HEK293 (cell line): Measurements from ENCODE around the gene ZC3HAV1L.

Source experiments
- CTCF ChIA-PET: fragments of 350-600 bp; formaldehyde crosslinking; extraction: SDS; loops from one replicate; lab custom pipeline; 2021; ENCODE audit warnings: antibody characterized with exemption; lab: Yijun Ruan, JAX
- POLR2A ChIA-PET: fragments of 300-600 bp; formaldehyde crosslinking; extraction: SDS; loops from one replicate; lab custom pipeline; 2020; ENCODE audit warnings: antibody characterized with exemption, inconsistent platforms; lab: Yijun Ruan, JAX
- H3K27ac ChIP-seq: fragments of 200-500 bp; sonication (Bioruptor generic); 2 replicates; pipeline ENCODE4 v1.5.1; 2014; ENCODE audit warnings: low read depth, low read length, control low read depth, inconsistent platforms; ENCODE audit errors: extremely low read depth
- H3K36me3 ChIP-seq, 2 experiments: fragments of 200-500 bp in 1 of 2; sonication (Bioruptor generic) in 1 of 2; 1 replicate in 1 of 2; 2 replicates in 1 of 2; pipeline ENCODE4 v1.5.1; 2014 to 2017; ENCODE audit warnings: inconsistent platforms in 2 of 2, low read length in 2 of 2; ENCODE audit not compliant: control insufficient read depth in 2 of 2, insufficient read depth in 1 of 2
- H3K4me1 ChIP-seq: fragments of 200-500 bp; sonication (Bioruptor generic); 2 replicates; pipeline ENCODE4 v1.5.1; 2014; ENCODE audit warnings: mild to moderate bottlenecking, low read length, inconsistent platforms; ENCODE audit not compliant: control insufficient read depth, insufficient read depth
- H3K4me3 ChIP-seq: 2 replicates; pipeline ENCODE4 v1.5.1; 2011; ENCODE audit warnings: low read depth, mild to moderate bottlenecking, control low read depth, low read length, moderate library complexity
- H3K9me3 ChIP-seq: fragments of 200-500 bp; sonication (Bioruptor generic); 2 replicates; pipeline ENCODE4 v1.5.1; 2014; ENCODE audit warnings: low read depth, low read length, inconsistent platforms; ENCODE audit not compliant: control insufficient read depth, insufficient read depth
- BCL11B ChIP-seq: fragments of 450-650 bp; formaldehyde crosslinking; IDR thresholded peaks from 2 replicates; pipeline ENCODE4 v1.5.1; 2016; ENCODE audit warnings: low read depth, missing biosample characterization, missing genetic modification characterization
- SCRT1 ChIP-seq: fragments of 450-650 bp; formaldehyde crosslinking; IDR thresholded peaks from 2 replicates; pipeline ENCODE4 v1.5.1; 2016; ENCODE audit warnings: missing biosample characterization, missing genetic modification characterization, borderline replicate concordance
- ZNF112 ChIP-seq: fragments of 450-650 bp; formaldehyde crosslinking; IDR thresholded peaks from 2 replicates; pipeline ENCODE4 v1.5.0; 2017; ENCODE audit warnings: missing biosample characterization, missing genetic modification characterization
- ZNF132 ChIP-seq: fragments of 450-650 bp; formaldehyde crosslinking; IDR thresholded peaks from 2 replicates; pipeline ENCODE4 v1.5.1; 2017; ENCODE audit warnings: missing biosample characterization, missing genetic modification characterization, borderline replicate concordance
- ZNF239 ChIP-seq: fragments of 450-650 bp; formaldehyde crosslinking; IDR thresholded peaks from 2 replicates; pipeline ENCODE4 v1.5.1; 2016; ENCODE audit warnings: missing biosample characterization, missing genetic modification characterization
- ZNF302 ChIP-seq: fragments of 450-650 bp; formaldehyde crosslinking; IDR thresholded peaks from 2 replicates; pipeline ENCODE4 v1.5.1; 2016; ENCODE audit warnings: missing biosample characterization, missing genetic modification characterization, low read depth
- ZNF423 ChIP-seq: fragments of 450-650 bp; formaldehyde crosslinking; IDR thresholded peaks from 2 replicates; pipeline ENCODE4 v1.5.1; 2016; ENCODE audit warnings: missing biosample characterization, missing genetic modification characterization
- ZNF549 ChIP-seq: fragments of 450-650 bp; IDR thresholded peaks from 2 replicates; pipeline ENCODE4 v1.5.1; 2018; ENCODE audit warnings: missing biosample characterization, missing genetic modification characterization, mild to moderate bottlenecking, inconsistent platforms, moderate library complexity
- ZNF76 ChIP-seq: fragments of 450-650 bp; formaldehyde crosslinking; IDR thresholded peaks from 2 replicates; pipeline ENCODE4; 2016; ENCODE audit warnings: low read depth, missing biosample characterization, missing genetic modification characterization, borderline replicate concordance
- ZNF785 ChIP-seq: fragments of 450-650 bp; formaldehyde crosslinking; IDR thresholded peaks from 2 replicates; pipeline ENCODE4 v1.5.1; 2016; ENCODE audit warnings: missing biosample characterization, missing genetic modification characterization
- TF ChIP-seq, protein P1 (sequence below): fragments of 450-650 bp; formaldehyde crosslinking; IDR thresholded peaks from 2 replicates; pipeline ENCODE4 v1.5.1; 2017; ENCODE audit warnings: missing biosample characterization, missing genetic modification characterization
- TF ChIP-seq, protein P2 (sequence below): fragments of 450-650 bp; formaldehyde crosslinking; IDR thresholded peaks from 2 replicates; pipeline ENCODE4 v1.5.1; 2016; ENCODE audit warnings: missing biosample characterization, missing genetic modification characterization
- TF ChIP-seq, protein P3 (sequence below): fragments of 450-650 bp; formaldehyde crosslinking; IDR thresholded peaks from 2 replicates; pipeline ENCODE4 v1.5.0; 2017; ENCODE audit warnings: missing biosample characterization, missing genetic modification characterization, borderline replicate concordance
- TF ChIP-seq, protein P4 (sequence below): fragments of 450-650 bp; formaldehyde crosslinking; IDR thresholded peaks from 2 replicates; pipeline ENCODE4 v1.5.1; 2017; ENCODE audit warnings: missing biosample characterization, mild to moderate bottlenecking, missing genetic modification characterization, moderate library complexity
- TF ChIP-seq, protein P5 (sequence below): fragments of 450-650 bp; formaldehyde crosslinking; IDR thresholded peaks from 2 replicates; pipeline ENCODE4 v1.5.1; 2017; ENCODE audit warnings: missing biosample characterization, missing genetic modification characterization

ZC3HAV1L gene

DNA sequence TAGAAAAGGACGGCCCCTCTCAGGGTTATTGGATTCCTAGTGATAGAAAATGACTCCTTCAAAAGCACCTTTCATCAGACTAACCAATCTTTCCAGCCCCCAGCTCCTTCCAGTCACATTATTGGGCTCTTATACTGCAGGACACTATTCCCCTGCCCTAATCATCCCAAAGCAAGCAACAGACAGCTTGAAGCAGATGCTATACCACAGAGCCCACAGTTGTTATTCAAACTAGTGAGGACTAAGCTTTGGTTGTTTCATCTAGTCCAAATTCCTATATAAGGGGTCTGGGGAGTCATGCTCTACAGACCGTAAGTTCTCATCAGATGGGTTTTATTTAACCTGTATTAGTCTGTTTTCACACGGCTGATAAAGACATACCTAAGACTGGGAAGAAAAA lies 24.5 kb downstream of the ZC3HAV1L start:
- Histone ChIP-seq H3K9me3 (no peaks in the 10 kb centered on the region), H3K27ac (no peak overlapping the region), H3K36me3 (no peaks in the 10 kb centered on the region), H3K4me1 (no peaks in the 10 kb centered on the region), H3K4me3 (no peak overlapping the region)
- POLR2A ChIA-PET: no interaction called here
- TF ChIP-seq BCL11B: no peak
- no peak for TF ChIP-seq ZNF785
- TF ChIP-seq ZNF549 (tag by site-specific recombination): no peak
- TF ChIP-seq, protein P1, sequence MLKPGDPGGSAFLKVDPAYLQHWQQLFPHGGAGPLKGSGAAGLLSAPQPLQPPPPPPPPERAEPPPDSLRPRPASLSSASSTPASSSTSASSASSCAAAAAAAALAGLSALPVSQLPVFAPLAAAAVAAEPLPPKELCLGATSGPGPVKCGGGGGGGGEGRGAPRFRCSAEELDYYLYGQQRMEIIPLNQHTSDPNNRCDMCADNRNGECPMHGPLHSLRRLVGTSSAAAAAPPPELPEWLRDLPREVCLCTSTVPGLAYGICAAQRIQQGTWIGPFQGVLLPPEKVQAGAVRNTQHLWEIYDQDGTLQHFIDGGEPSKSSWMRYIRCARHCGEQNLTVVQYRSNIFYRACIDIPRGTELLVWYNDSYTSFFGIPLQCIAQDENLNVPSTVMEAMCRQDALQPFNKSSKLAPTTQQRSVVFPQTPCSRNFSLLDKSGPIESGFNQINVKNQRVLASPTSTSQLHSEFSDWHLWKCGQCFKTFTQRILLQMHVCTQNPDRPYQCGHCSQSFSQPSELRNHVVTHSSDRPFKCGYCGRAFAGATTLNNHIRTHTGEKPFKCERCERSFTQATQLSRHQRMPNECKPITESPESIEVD: no peak
- no peak for TF ChIP-seq ZNF239 (tag by site-specific recombination)
- TF ChIP-seq, protein P2, sequence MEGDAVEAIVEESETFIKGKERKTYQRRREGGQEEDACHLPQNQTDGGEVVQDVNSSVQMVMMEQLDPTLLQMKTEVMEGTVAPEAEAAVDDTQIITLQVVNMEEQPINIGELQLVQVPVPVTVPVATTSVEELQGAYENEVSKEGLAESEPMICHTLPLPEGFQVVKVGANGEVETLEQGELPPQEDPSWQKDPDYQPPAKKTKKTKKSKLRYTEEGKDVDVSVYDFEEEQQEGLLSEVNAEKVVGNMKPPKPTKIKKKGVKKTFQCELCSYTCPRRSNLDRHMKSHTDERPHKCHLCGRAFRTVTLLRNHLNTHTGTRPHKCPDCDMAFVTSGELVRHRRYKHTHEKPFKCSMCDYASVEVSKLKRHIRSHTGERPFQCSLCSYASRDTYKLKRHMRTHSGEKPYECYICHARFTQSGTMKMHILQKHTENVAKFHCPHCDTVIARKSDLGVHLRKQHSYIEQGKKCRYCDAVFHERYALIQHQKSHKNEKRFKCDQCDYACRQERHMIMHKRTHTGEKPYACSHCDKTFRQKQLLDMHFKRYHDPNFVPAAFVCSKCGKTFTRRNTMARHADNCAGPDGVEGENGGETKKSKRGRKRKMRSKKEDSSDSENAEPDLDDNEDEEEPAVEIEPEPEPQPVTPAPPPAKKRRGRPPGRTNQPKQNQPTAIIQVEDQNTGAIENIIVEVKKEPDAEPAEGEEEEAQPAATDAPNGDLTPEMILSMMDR (tag by site-specific recombination): no peak
- TF ChIP-seq ZNF112: no peak
- TF ChIP-seq, protein P3, sequence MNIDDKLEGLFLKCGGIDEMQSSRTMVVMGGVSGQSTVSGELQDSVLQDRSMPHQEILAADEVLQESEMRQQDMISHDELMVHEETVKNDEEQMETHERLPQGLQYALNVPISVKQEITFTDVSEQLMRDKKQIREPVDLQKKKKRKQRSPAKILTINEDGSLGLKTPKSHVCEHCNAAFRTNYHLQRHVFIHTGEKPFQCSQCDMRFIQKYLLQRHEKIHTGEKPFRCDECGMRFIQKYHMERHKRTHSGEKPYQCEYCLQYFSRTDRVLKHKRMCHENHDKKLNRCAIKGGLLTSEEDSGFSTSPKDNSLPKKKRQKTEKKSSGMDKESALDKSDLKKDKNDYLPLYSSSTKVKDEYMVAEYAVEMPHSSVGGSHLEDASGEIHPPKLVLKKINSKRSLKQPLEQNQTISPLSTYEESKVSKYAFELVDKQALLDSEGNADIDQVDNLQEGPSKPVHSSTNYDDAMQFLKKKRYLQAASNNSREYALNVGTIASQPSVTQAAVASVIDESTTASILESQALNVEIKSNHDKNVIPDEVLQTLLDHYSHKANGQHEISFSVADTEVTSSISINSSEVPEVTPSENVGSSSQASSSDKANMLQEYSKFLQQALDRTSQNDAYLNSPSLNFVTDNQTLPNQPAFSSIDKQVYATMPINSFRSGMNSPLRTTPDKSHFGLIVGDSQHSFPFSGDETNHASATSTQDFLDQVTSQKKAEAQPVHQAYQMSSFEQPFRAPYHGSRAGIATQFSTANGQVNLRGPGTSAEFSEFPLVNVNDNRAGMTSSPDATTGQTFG (tag by site-specific recombination): no peak
- TF ChIP-seq, protein P4, sequence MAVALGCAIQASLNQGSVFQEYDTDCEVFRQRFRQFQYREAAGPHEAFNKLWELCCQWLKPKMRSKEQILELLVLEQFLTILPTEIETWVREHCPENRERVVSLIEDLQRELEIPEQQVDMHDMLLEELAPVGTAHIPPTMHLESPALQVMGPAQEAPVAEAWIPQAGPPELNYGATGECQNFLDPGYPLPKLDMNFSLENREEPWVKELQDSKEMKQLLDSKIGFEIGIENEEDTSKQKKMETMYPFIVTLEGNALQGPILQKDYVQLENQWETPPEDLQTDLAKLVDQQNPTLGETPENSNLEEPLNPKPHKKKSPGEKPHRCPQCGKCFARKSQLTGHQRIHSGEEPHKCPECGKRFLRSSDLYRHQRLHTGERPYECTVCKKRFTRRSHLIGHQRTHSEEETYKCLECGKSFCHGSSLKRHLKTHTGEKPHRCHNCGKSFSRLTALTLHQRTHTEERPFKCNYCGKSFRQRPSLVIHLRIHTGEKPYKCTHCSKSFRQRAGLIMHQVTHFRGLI (tag by site-specific recombination): no peak
- TF ChIP-seq ZNF132 (tag by site-specific recombination): no peak
- TF ChIP-seq ZNF302 (tag by site-specific recombination): no peak
- TF ChIP-seq SCRT1: no peak
- TF ChIP-seq ZNF76 (tag by site-specific recombination): no peak
- TF ChIP-seq, protein P5, sequence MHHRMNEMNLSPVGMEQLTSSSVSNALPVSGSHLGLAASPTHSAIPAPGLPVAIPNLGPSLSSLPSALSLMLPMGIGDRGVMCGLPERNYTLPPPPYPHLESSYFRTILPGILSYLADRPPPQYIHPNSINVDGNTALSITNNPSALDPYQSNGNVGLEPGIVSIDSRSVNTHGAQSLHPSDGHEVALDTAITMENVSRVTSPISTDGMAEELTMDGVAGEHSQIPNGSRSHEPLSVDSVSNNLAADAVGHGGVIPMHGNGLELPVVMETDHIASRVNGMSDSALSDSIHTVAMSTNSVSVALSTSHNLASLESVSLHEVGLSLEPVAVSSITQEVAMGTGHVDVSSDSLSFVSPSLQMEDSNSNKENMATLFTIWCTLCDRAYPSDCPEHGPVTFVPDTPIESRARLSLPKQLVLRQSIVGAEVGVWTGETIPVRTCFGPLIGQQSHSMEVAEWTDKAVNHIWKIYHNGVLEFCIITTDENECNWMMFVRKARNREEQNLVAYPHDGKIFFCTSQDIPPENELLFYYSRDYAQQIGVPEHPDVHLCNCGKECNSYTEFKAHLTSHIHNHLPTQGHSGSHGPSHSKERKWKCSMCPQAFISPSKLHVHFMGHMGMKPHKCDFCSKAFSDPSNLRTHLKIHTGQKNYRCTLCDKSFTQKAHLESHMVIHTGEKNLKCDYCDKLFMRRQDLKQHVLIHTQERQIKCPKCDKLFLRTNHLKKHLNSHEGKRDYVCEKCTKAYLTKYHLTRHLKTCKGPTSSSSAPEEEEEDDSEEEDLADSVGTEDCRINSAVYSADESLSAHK (tag by site-specific recombination): no peak
- TF ChIP-seq ZNF423 (tag by site-specific recombination): no peak
- CTCF ChIA-PET: interaction anchor here (0.5 to 0.9 kb wide), 3 partner anchors 9 to 171 kb away, joined by 3 to 5 read pairs (median 4); no protein-coding TSS in a partner anchor
